ENCODE results near the gene ZBED3. TPM values are rescaled to one million over a fixed set of nuclear protein-coding genes. Genes with fewer than 3 reads are reported as not detected.
A peak's percentile ranks its signal among the peaks of the same experiment; 100 is the strongest.
"Not testable (repeated sequence)": the region's sequence is repeated elsewhere in the genome, so short reads cannot be mapped to it uniquely, and the experiment has no call there.

Gene ZBED3
- total RNA-seq, 1 donor from 2014 or later: 3.5 TPM

- ChIA-PET POLR2A (no interaction called here), CTCF (interaction anchor here (0.9 to 3.0 kb wide), 2 partner anchors 10 to 22 kb away, joined by 3 to 16 read pairs; no protein-coding TSS in a partner anchor)
- intact Hi-C loops (cut with micrococcal nuclease): no loop called here
- ATAC-seq (ENCODE audit: low read depth) (no peak), DNase-seq (no peak)
- Mint-ChIP-seq H3K27ac (peak overlapping the region; percentile 51), H3K9me3 (no peaks in the 10 kb centered on the region), H3K27me3 (peaks cover 7% of the 10 kb centered on the region), H3K4me3 (peak overlapping the region; percentile 93), H3K4me1 (peaks cover 14% of the 10 kb centered on the region), H3K36me3 (ENCODE audit: low read depth) (no peaks in the 10 kb centered on the region)
- TF ChIP-seq CTCF (IDR thresholded peaks at IDR 0.05): no peak
These were observed 588 bp upstream of the ZBED3 start for GRCh38 chr5:77087484-77088261.

DNA sequence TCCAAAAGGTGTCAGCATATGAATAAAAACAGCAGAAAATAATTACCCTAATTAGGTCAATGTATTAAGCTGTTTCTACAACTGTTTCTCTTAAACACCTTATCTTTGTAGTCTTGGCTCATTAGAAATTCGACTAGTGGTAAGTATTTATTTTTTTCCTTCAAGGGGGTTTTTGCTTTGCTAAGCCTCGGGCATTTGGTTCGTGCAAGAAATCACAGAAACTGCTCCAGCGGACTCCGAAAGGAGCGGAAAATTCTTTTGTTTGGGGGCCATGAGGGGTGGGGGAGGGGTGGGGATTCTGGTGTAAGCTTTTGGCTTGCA is 757 bp downstream of the ZBED3 start:
- peak overlapping the region; percentile 93 for H3K4me3 Mint-ChIP-seq
- intact Hi-C loops (cut with micrococcal nuclease): loop anchor here (1.0 kb wide), 2 partner anchors 56 to 406 kb away; partner anchors contain the start of genes AGGF1 and WDR41
- POLR2A ChIA-PET: no interaction called here

GRCh38 chr5:77083088-77083487 is 4.0 kb downstream of the ZBED3 start:
- H3K9me3 Mint-ChIP-seq: peaks cover 5% of the 10 kb centered on the region
- H3K4me3 Mint-ChIP-seq: no peak overlapping the region
- no peak overlapping the region for H3K27ac Mint-ChIP-seq
- H3K27me3 Mint-ChIP-seq: peaks cover 6% of the 10 kb centered on the region
- CTCF ChIA-PET: no interaction called here
- POLR2A ChIA-PET: no interaction called here
- intact Hi-C loops (cut with micrococcal nuclease): no loop called here
- TF ChIP-seq CTCF (IDR thresholded peaks at IDR 0.05): no peak
- H3K4me1 Mint-ChIP-seq: peaks cover 14% of the 10 kb centered on the region
- DNase-seq (no peak), ATAC-seq (ENCODE audit: low read depth) (no peak)
- peaks cover 8% of the 10 kb centered on the region for H3K36me3 Mint-ChIP-seq (ENCODE audit: low read depth)

More for the DNA sequence above, 757 bp downstream of the ZBED3 start:
- no peak for TF ChIP-seq CTCF (IDR thresholded peaks at IDR 0.05)
- peaks cover 5% of the 10 kb centered on the region for H3K36me3 Mint-ChIP-seq (ENCODE audit: low read depth)
- ATAC-seq (ENCODE audit: low read depth) (no peak), DNase-seq (no peak)
- H3K27me3 Mint-ChIP-seq: peaks cover 7% of the 10 kb centered on the region
- CTCF ChIA-PET: interaction anchor here (1.1 to 3.0 kb wide), 2 partner anchors 9 to 406 kb away, joined by 4 to 16 read pairs; partner anchors contain the start of gene WDR41
- peaks cover 5% of the 10 kb centered on the region for H3K9me3 Mint-ChIP-seq
- no peak overlapping the region for H3K27ac Mint-ChIP-seq
- peaks cover 14% of the 10 kb centered on the region for H3K4me1 Mint-ChIP-seq

DNA sequence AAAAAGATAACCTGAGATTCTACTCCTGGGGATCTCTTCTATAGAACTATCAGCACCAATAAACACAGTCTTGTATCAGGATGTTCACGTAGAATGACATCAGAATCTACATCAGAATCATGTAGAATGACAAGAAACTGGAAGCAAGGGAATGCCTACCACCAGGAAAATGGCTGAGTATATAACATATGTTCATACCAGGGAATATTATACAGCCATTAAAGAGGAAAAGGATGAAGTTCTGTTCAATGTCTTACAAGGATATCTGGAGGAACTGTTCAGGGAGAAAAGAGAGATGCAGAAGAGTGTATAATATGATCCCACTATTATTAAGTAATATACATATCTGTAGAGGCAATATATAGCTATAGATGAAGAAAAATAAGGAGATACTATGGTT is 4.8 kb downstream of the ZBED3 start:
- Mint-ChIP-seq H3K4me3 (no peak overlapping the region), H3K36me3 (ENCODE audit: low read depth) (peaks cover 8% of the 10 kb centered on the region), H3K4me1 (peaks cover 8% of the 10 kb centered on the region), H3K27ac (no peak overlapping the region), H3K27me3 (peaks cover under 1% of the 10 kb centered on the region), H3K9me3 (peaks cover 5% of the 10 kb centered on the region)
- DNase-seq (no peak), ATAC-seq (ENCODE audit: low read depth) (no peak)
- ChIA-PET POLR2A (no interaction called here), CTCF (no interaction called here)
- intact Hi-C loops (cut with micrococcal nuclease): no loop called here
- TF ChIP-seq CTCF (IDR thresholded peaks at IDR 0.05): no peak

- POLR2A ChIA-PET: no interaction called here
- H3K27ac Mint-ChIP-seq: no peak overlapping the region
- intact Hi-C loops (cut with micrococcal nuclease): no loop called here
These were observed 6.2 kb downstream of the ZBED3 start for GRCh38 chr5:77080905-77081304.

GRCh38 chr5:77080479-77080878 is 6.6 kb downstream of the ZBED3 start:
- H3K9me3 Mint-ChIP-seq; POLR2A ChIA-PET; CTCF ChIA-PET; intact Hi-C loops (cut with micrococcal nuclease); H3K27me3 Mint-ChIP-seq; H3K4me3 Mint-ChIP-seq; ATAC-seq (ENCODE audit: low read depth); H3K27ac Mint-ChIP-seq; DNase-seq; H3K4me1 Mint-ChIP-seq; H3K36me3 Mint-ChIP-seq (ENCODE audit: low read depth): not testable (repeated sequence)

More at GRCh38 chr5:77080905-77081304, 6.2 kb downstream of the ZBED3 start:
- Mint-ChIP-seq H3K4me1 (peaks cover 7% of the 10 kb centered on the region), H3K9me3 (peaks cover 5% of the 10 kb centered on the region), H3K27me3 (no peaks in the 10 kb centered on the region), H3K4me3 (no peak overlapping the region), H3K36me3 (ENCODE audit: low read depth) (peaks cover 8% of the 10 kb centered on the region)
- DNase-seq: no peak
- no peak for TF ChIP-seq CTCF (IDR thresholded peaks at IDR 0.05)
- CTCF ChIA-PET: no interaction called here
- ATAC-seq (ENCODE audit: low read depth): no peak

Measured in activated B cell treated with CpG ODN at 0.5 μM for 24 hours (primary cell).